ENCODE results near the gene MRPL37.
"Not testable (repeated sequence)": the region's sequence is repeated elsewhere in the genome, so short reads cannot be mapped to it uniquely, and the experiment has no call there.

Gene MRPL37

GRCh38 chr1:54165146-54165545 is 34.8 kb upstream of the MRPL37 start:
- H3K4me1 ChIP-seq (ENCODE audit: control insufficient read depth, low read length), result no peaks in the 10 kb centered on the region
- no peaks in the 10 kb centered on the region for H3K36me3 ChIP-seq (ENCODE audit: control insufficient read depth, low read length)
- no peak overlapping the region for H3K27ac ChIP-seq (ENCODE audit: low read depth, low read length)
- H4K20me1 ChIP-seq (ENCODE audit: control insufficient read depth, insufficient read depth, low read depth, low read length), result no peaks in the 10 kb centered on the region
- TF ChIP-seq EZH2phosphoT487 (IDR thresholded peaks at IDR 0.05; ENCODE audit: borderline replicate concordance, low read length), result no peak
- TF ChIP-seq CTCF (IDR thresholded peaks at IDR 0.05; ENCODE audit: low read depth, low read length, poor library complexity, severe bottlenecking), result no peak
- H3K79me2 ChIP-seq (ENCODE audit: control insufficient read depth, low read length), result no peaks in the 10 kb centered on the region
- H3F3A ChIP-seq (ENCODE audit: control insufficient read depth, insufficient read depth), result no peaks in the 10 kb centered on the region
- H3K27me3 ChIP-seq (ENCODE audit: control insufficient read depth, low read length), result no peaks in the 10 kb centered on the region
- no peak overlapping the region for H3K4me2 ChIP-seq (ENCODE audit: low read length)
- no peaks in the 10 kb centered on the region for H3K9me3 ChIP-seq (ENCODE audit: control insufficient read depth, insufficient read depth, low read length)
- H3K4me3 ChIP-seq (ENCODE audit: low read length), result no peak overlapping the region
- no peaks in the 10 kb centered on the region for H3K9me2 ChIP-seq (replicated peaks; ENCODE audit: control insufficient read depth, low read length)

DNA sequence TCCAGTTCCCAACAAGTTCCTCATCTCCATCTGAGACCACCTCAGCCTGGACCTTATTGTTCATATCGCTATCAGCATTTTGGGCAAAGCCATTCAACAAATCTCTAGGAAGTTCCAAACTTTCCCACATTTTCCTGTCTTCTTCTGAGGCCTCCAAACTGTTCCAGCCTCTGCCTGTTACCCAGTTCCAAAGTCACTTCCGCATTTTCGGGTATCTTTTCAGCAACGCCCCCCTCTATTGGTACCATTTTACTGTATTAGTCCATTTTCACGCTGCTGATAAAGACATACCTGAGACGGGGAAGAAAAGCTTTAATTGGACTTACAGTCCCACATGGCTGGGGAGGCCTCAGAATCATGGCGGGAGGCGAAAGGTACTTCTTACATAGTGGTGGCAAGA is 33.6 kb upstream of the MRPL37 start:
- H3K79me2 ChIP-seq (ENCODE audit: control insufficient read depth, low read length); H3K9me3 ChIP-seq (ENCODE audit: control insufficient read depth, insufficient read depth, low read length); H3K9me2 ChIP-seq (replicated peaks; ENCODE audit: control insufficient read depth, low read length); H4K20me1 ChIP-seq (ENCODE audit: control insufficient read depth, insufficient read depth, low read depth, low read length); H3K4me2 ChIP-seq (ENCODE audit: low read length); H3F3A ChIP-seq (ENCODE audit: control insufficient read depth, insufficient read depth); H3K4me1 ChIP-seq (ENCODE audit: control insufficient read depth, low read length); H3K4me3 ChIP-seq (ENCODE audit: low read length); H3K36me3 ChIP-seq (ENCODE audit: control insufficient read depth, low read length); H3K27me3 ChIP-seq (ENCODE audit: control insufficient read depth, low read length); H3K27ac ChIP-seq (ENCODE audit: low read depth, low read length): not testable (repeated sequence)

DNA sequence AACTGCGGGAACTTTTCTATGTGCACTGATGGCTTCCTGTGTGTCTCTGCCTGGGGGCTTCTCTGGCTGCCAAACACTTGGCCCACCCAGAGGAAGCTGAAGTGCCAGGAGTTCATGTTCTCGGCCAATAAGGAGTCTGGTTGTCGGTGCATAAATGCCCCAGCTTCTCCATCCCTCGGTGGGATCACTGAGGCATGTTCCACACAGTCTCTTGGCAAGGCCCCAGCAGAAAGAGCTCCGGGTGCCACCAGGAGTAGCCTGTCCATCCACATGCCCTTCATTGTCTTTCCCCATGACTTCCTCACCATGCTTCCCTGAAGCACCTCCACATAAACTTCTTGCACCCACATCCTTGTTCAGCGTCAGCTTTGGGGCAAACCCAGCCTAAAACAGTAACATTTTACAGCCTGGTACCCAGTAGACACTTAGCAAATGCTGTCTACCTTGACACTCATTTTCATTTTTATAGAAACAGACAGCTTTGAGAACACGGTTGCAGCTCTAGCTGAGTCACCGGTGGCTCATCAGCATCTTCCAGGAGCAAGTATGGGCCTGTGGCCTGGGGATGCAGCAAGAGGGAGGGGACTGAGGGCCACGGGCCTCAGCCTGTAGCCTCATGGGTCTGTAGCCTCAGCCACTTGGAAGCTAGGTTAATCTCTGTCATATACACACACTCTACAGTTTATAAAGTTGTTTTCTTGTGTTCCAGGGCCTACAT is 32.4 kb upstream of the MRPL37 start:
- Histone ChIP-seq H3F3A (ENCODE audit: control insufficient read depth, insufficient read depth) (no peaks in the 10 kb centered on the region), H3K4me3 (ENCODE audit: low read length) (no peak overlapping the region), H4K20me1 (ENCODE audit: control insufficient read depth, insufficient read depth, low read depth, low read length) (no peaks in the 10 kb centered on the region), H3K4me2 (ENCODE audit: low read length) (no peak overlapping the region), H3K36me3 (ENCODE audit: control insufficient read depth, low read length) (no peaks in the 10 kb centered on the region), H3K9me2 (replicated peaks; ENCODE audit: control insufficient read depth, low read length) (no peaks in the 10 kb centered on the region), H3K4me1 (ENCODE audit: control insufficient read depth, low read length) (no peaks in the 10 kb centered on the region), H3K27ac (ENCODE audit: low read depth, low read length) (no peak overlapping the region), H3K27me3 (ENCODE audit: control insufficient read depth, low read length) (no peaks in the 10 kb centered on the region), H3K9me3 (ENCODE audit: control insufficient read depth, insufficient read depth, low read length) (no peaks in the 10 kb centered on the region), H3K79me2 (ENCODE audit: control insufficient read depth, low read length) (no peaks in the 10 kb centered on the region)
- no peak for TF ChIP-seq EZH2phosphoT487 (IDR thresholded peaks at IDR 0.05; ENCODE audit: borderline replicate concordance, low read length)
- TF ChIP-seq CTCF (IDR thresholded peaks at IDR 0.05; ENCODE audit: low read depth, low read length, poor library complexity, severe bottlenecking), result no peak

DNA sequence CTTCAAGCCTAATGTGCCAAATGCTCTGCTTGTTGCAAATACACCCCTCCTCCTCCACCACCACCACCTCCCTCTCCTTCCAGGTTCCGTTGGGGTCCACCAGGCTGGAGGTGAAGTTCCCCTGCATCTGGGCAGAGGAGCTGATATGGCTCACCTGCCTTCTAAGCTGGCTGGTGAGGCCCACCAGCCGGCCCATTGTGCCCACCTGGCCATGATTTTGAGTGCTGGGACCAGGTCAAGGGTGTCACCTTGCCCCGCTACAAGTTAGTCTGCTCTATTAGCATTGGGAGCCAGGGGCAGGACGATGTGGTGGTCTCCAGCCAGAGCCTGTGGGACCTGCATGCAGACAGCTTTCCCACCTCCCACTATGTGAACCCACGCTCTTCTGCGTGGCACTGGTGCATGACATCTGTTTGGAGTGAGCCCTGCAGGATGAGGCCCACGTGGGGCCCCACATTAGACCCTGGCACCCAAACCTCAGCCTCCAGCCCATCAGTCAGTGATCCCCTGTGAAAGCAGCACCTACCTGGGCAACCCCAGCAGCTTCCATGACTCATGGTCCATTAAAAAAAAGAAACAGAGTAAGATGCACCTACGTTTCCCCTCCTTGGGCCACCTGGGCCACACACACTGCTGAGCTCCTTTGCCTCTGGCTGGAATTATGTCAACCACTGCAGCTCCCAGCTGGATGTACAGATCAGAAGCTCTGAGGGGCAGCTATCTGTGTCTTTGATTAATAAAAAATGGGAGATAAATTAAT is 31.6 kb upstream of the MRPL37 start:
- no peak for TF ChIP-seq EZH2phosphoT487 (IDR thresholded peaks at IDR 0.05; ENCODE audit: borderline replicate concordance, low read length)
- TF ChIP-seq CTCF (IDR thresholded peaks at IDR 0.05; ENCODE audit: low read depth, low read length, poor library complexity, severe bottlenecking), result no peak
- Histone ChIP-seq H3K27ac (ENCODE audit: low read depth, low read length) (no peak overlapping the region), H3K79me2 (ENCODE audit: control insufficient read depth, low read length) (no peaks in the 10 kb centered on the region), H3K9me2 (replicated peaks; ENCODE audit: control insufficient read depth, low read length) (no peaks in the 10 kb centered on the region), H3K4me2 (ENCODE audit: low read length) (no peak overlapping the region), H3K4me1 (ENCODE audit: control insufficient read depth, low read length) (no peaks in the 10 kb centered on the region), H3K4me3 (ENCODE audit: low read length) (no peak overlapping the region), H3K36me3 (ENCODE audit: control insufficient read depth, low read length) (no peaks in the 10 kb centered on the region), H3K9me3 (ENCODE audit: control insufficient read depth, insufficient read depth, low read length) (no peaks in the 10 kb centered on the region), H4K20me1 (ENCODE audit: control insufficient read depth, insufficient read depth, low read depth, low read length) (no peaks in the 10 kb centered on the region), H3F3A (ENCODE audit: control insufficient read depth, insufficient read depth) (no peaks in the 10 kb centered on the region), H3K27me3 (ENCODE audit: control insufficient read depth, low read length) (no peaks in the 10 kb centered on the region)
